Liver (tissue), 9 donors: ENCODE data around the gene XYLT1. TPM values are rescaled to one million over a fixed set of nuclear protein-coding genes. Genes with fewer than 3 reads are reported as not detected.

Source experiments
- DNase-seq: peaks from one replicate; pipeline ENCODE4 v3.0.0-alpha.2; 2017; ENCODE audit warnings: low spot score
- H3K27ac ChIP-seq, 2 donors: one replicate each; pipeline ENCODE4 v1.7.0; 2013; ENCODE audit warnings: inconsistent platforms in 2 of 2, low read length in 2 of 2, control low read depth in 1 of 2, low read depth in 1 of 2, mild to moderate bottlenecking in 1 of 2
- H3K27me3 ChIP-seq, 4 donors: one replicate each; pipeline versions ENCODE4 v1.6.1 to v1.7.0; 2013; ENCODE audit warnings: low read length in 3 of 4, inconsistent platforms in 1 of 4, mild to moderate bottlenecking in 1 of 4, moderate library complexity in 1 of 4; ENCODE audit not compliant: control insufficient read depth in 4 of 4, insufficient read depth in 4 of 4
- H3K36me3 ChIP-seq, 4 donors: one replicate each; pipeline versions ENCODE4 v1.6.1 to v1.7.0; 2013; ENCODE audit warnings: low read length in 3 of 4, mild to moderate bottlenecking in 3 of 4, low read depth in 1 of 4, moderate library complexity in 1 of 4; ENCODE audit not compliant: control insufficient read depth in 4 of 4, insufficient read depth in 3 of 4
- H3K4me1 ChIP-seq, 4 donors: one replicate each; pipeline versions ENCODE4 v1.6.1 to v1.7.0; 2013; ENCODE audit warnings: low read length in 3 of 4, mild to moderate bottlenecking in 3 of 4, moderate library complexity in 1 of 4; ENCODE audit not compliant: control insufficient read depth in 4 of 4, insufficient read depth in 4 of 4
- H3K4me3 ChIP-seq, 3 donors: one replicate each; pipeline versions ENCODE4 v1.6.1 to v1.7.0; 2013; ENCODE audit warnings: low read length in 3 of 3, control low read depth in 1 of 3, low read depth in 1 of 3, mild to moderate bottlenecking in 1 of 3
- H3K9ac ChIP-seq, 2 donors: one replicate each; pipeline ENCODE4 v1.7.0; 2013; ENCODE audit warnings: low read length in 2 of 2, mild to moderate bottlenecking in 2 of 2, moderate library complexity in 2 of 2, control low read depth in 1 of 2, low read depth in 1 of 2
- H3K9me3 ChIP-seq, 4 donors: one replicate each; pipeline versions ENCODE4 v1.6.1 to v1.7.0; 2013; ENCODE audit warnings: low read length in 3 of 4; ENCODE audit not compliant: control insufficient read depth in 4 of 4
- EGR1 ChIP-seq, 2 donors: IDR thresholded peaks; 2 replicates each; pipeline ENCODE4 v1.6.1; 2016 to 2018; ENCODE audit warnings: antibody characterized with exemption in 2 of 2, low read depth in 2 of 2
- FOXA1 ChIP-seq: IDR thresholded peaks from 2 replicates; pipeline ENCODE4 v1.6.1; 2016; ENCODE audit warnings: antibody characterized with exemption
- GABPA ChIP-seq, 2 donors: IDR thresholded peaks in 1 of 2; conservative IDR thresholded peaks in 1 of 2; 2 replicates each; pipeline ENCODE4 v1.6.1; 2016; ENCODE audit warnings: antibody characterized with exemption in 2 of 2, mild to moderate bottlenecking in 1 of 2, moderate library complexity in 1 of 2
- HNF4A ChIP-seq, 2 donors: conservative IDR thresholded peaks; 2 replicates each; pipeline ENCODE4 v1.6.1; 2016; ENCODE audit warnings: antibody characterized with exemption in 2 of 2, mild to moderate bottlenecking in 2 of 2
- NR2F2 ChIP-seq: IDR thresholded peaks from 2 replicates; pipeline ENCODE4 v1.6.1; 2016; ENCODE audit warnings: antibody characterized with exemption
- RAD21 ChIP-seq, 2 donors: IDR thresholded peaks; 2 replicates each; pipeline ENCODE4 v1.6.1; 2016; ENCODE audit warnings: antibody characterized with exemption in 2 of 2, mild to moderate bottlenecking in 2 of 2
- SP1 ChIP-seq: IDR thresholded peaks from 2 replicates; pipeline ENCODE4 v1.6.1; 2018; ENCODE audit warnings: antibody characterized with exemption, mild to moderate bottlenecking
- YY1 ChIP-seq: IDR thresholded peaks from 2 replicates; pipeline ENCODE4 v1.6.1; 2016; ENCODE audit warnings: antibody characterized with exemption, mild to moderate bottlenecking
- WGBS: extraction: QIAGEN DNeasy Blood & Tissue Kit; methylation state at CpG from one replicate; pipeline ENCODE4 v1.1.7; 2013; 5-methylcytosine and 5-hydroxymethylcytosine counted together
- polyA plus RNA-seq, 2 donors: library from polyadenylated mRNA; stranded (reverse) in 1 of 2; unstranded in 1 of 2; fragments of 200-250 nt in 1 of 2; fragments of >200 nt in 1 of 2; fragmentation: Nextera tagmentation in 1 of 2; extraction: Ambion mirVana in 1 of 2; gene quantifications; one replicate each; pipeline versions ENCODE4 v1.2.1 to v1.2.3, GENCODE V29; 2013 to 2015
- total RNA-seq, 2 donors: library from RNA; depleted of rRNA; stranded (reverse); fragments of >200 nt; gene quantifications; one replicate each; pipeline ENCODE4 v1.2.3, GENCODE V29; 2014
- TF ChIP-seq, protein P1 (sequence below): fragments of 150-350 bp; IDR thresholded peaks from 2 replicates; pipeline ENCODE4 v1.5.1; 2017; ENCODE audit warnings: improper control_type of control experiment, low read depth, low read length; ENCODE audit not compliant: missing input control
- TF ChIP-seq, protein P2 (sequence below): IDR thresholded peaks from 2 replicates; pipeline ENCODE4 v1.6.1; 2016; ENCODE audit warnings: antibody characterized with exemption
- donor health status: healthy.
- donor health status: healthy.
- donor health status: healthy.
- donor health status: healthy.
- donor health status: healthy.

The XYLT1 gene
- total and polyA plus RNA-seq, 4 donors, result 0.25 to 2.3 (median 0.53) TPM

DNA sequence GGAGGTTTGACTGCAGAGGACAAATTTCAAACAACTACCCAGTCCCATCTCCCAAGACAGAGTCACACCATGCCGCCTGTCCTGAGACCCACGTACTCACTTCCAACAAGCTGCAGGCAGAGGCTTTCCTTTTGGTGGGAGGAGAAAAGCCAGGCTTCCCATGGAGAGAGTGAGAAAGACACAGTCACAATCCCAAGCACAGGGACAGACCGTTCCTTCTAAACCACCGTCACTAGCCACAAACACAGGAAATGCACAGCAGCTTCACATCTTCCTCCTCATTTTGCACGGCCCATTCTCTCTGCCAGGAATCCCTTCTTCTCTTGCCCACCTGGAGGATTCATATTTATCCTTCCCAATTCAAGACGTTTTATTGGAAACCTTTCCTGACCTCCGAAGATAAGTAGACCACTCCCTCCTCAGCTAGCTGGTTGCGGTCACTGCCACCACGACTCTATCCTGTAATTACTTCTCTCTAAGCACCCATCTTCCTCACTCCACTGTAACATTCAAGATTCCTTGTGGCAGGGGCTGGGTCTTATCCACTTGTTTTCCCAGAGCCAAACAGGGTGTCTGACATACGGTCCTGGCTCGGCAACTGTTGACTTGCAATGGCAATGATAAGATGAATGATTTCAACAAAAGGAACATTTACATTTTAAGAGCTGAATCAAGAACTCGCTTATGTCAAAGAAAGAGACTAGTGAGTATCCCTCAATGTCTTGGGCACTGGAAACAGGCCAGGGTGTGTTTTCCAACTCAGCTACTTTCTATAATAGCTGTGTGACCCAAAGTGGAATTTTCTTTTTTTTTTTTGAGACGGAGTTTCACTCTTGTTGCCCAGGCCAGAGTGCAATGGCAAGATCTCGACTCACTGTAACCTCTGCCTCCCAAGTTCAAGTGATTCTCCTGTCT is 87.6 kb downstream of the XYLT1 start:
- no peaks in the 10 kb centered on the region for H3K4me1 ChIP-seq
- no peak for DNase-seq
- no peak overlapping the region for H3K9ac ChIP-seq
- H3K4me3 ChIP-seq, result no peak overlapping the region
- H3K9me3 ChIP-seq, result no peaks in the 10 kb centered on the region
- TF ChIP-seq, protein P1, sequence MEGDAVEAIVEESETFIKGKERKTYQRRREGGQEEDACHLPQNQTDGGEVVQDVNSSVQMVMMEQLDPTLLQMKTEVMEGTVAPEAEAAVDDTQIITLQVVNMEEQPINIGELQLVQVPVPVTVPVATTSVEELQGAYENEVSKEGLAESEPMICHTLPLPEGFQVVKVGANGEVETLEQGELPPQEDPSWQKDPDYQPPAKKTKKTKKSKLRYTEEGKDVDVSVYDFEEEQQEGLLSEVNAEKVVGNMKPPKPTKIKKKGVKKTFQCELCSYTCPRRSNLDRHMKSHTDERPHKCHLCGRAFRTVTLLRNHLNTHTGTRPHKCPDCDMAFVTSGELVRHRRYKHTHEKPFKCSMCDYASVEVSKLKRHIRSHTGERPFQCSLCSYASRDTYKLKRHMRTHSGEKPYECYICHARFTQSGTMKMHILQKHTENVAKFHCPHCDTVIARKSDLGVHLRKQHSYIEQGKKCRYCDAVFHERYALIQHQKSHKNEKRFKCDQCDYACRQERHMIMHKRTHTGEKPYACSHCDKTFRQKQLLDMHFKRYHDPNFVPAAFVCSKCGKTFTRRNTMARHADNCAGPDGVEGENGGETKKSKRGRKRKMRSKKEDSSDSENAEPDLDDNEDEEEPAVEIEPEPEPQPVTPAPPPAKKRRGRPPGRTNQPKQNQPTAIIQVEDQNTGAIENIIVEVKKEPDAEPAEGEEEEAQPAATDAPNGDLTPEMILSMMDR, result no peak
- no peak for TF ChIP-seq RAD21 (IDR thresholded peaks at IDR 0.05)
- peak; percentile 12 for TF ChIP-seq SP1
- TF ChIP-seq NR2F2, result no peak
- no peak for TF ChIP-seq FOXA1
- no peak for TF ChIP-seq GABPA (IDR thresholded peaks at IDR 0.05 in 1 of 2, conservative IDR thresholded peaks at IDR 0.05 in 1 of 2)
- TF ChIP-seq HNF4A (conservative IDR thresholded peaks at IDR 0.05), result no peak
- TF ChIP-seq EGR1 (IDR thresholded peaks at IDR 0.05; ENCODE audit: low read depth in 2 of 2), result no peak
- TF ChIP-seq, protein P2, sequence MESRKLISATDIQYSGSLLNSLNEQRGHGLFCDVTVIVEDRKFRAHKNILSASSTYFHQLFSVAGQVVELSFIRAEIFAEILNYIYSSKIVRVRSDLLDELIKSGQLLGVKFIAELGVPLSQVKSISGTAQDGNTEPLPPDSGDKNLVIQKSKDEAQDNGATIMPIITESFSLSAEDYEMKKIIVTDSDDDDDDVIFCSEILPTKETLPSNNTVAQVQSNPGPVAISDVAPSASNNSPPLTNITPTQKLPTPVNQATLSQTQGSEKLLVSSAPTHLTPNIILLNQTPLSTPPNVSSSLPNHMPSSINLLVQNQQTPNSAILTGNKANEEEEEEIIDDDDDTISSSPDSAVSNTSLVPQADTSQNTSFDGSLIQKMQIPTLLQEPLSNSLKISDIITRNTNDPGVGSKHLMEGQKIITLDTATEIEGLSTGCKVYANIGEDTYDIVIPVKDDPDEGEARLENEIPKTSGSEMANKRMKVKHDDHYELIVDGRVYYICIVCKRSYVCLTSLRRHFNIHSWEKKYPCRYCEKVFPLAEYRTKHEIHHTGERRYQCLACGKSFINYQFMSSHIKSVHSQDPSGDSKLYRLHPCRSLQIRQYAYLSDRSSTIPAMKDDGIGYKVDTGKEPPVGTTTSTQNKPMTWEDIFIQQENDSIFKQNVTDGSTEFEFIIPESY, result no peak
- H3K27me3 ChIP-seq, result no peaks in the 10 kb centered on the region
- H3K27ac ChIP-seq, result no peak overlapping the region
- WGBS, result 37% methylated on average over 14 of the region's 14 CpGs
- H3K36me3 ChIP-seq, result no peaks in the 10 kb centered on the region

DNA sequence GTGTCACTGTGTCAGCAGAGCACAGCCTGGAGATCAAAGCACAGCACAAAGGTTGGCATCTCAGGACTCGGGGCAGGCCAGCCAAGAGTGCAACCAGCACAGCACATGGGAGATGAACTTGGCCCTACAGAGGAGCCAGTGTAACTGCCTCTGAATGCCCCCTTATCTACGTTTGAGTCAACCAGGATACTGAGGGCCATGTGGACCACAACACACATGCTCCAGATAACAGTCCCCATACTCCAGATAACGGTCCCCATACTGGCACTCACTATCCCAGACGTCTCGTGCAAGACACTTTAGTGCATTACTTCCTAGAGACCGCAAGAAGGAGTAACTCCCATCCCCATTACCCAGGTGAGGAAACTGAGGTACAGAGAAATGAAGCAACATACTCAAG is 88.2 kb downstream of the XYLT1 start:
- H3K4me3 ChIP-seq, result no peak overlapping the region
- no peak for DNase-seq
- no peaks in the 10 kb centered on the region for H3K27me3 ChIP-seq
- no peaks in the 10 kb centered on the region for H3K4me1 ChIP-seq
- H3K9me3 ChIP-seq, result no peaks in the 10 kb centered on the region
- no peaks in the 10 kb centered on the region for H3K36me3 ChIP-seq
- WGBS, result 56% methylated on average over 6 of the region's 6 CpGs
- no peak for TF ChIP-seq FOXA1
- TF ChIP-seq EGR1 (IDR thresholded peaks at IDR 0.05; ENCODE audit: low read depth in 2 of 2), result no peak
- no peak for TF ChIP-seq YY1
- TF ChIP-seq, protein P2, result no peak
- no peak overlapping the region for H3K27ac ChIP-seq
- H3K9ac ChIP-seq, result no peak overlapping the region
